ENCODE results near the gene ANKRD23. TPM values are rescaled to one million over a fixed set of nuclear protein-coding genes. Genes with fewer than 3 reads are reported as not detected.
A peak's percentile ranks its signal among the peaks of the same experiment; 100 is the strongest.

ANKRD23 gene
- total RNA-seq, 2 experiments from 2014 or later, result 3.3 to 4.2 TPM

DNA sequence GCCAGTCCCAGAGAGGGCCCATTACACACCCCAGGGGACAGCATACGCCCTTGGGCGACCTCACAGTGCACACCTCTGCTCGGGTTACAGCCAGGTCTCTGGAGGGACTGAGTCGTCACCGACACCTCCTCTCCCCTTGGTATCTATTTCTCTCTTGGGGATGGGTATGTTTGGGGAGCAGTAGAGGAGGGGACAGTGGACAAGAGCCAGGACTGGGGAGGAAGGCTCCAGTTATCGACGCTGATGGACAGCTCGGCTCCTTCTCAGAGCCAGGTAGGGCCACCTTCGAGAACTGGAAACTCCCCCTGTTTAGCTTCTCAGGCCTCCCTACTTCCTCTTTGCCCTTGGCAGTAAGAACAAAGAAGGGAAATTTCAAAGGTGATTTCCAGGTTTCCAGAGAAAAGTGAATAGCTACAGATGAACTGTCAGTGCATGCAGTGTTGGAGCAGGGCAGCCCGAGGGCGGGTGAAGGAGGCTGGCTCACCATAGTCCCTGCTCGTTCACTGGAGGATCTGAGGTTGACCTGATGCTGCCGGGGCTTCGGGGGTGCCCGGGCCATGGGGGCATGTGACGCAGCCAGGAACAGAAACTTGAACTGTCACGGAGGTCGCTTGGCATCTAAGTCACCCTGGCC is 30.5 kb upstream of the ANKRD23 start:
- Mint-ChIP-seq H3K4me1 (ENCODE audit: low read depth) (peaks cover 40% of the 10 kb centered on the region), H3K27me3 (ENCODE audit: low read depth) (peaks cover 6% of the 10 kb centered on the region), H3K36me3 (ENCODE audit: low read depth) (no peaks in the 10 kb centered on the region), H3K27ac (peak overlapping the region; percentile 38), H3K4me3 (no peak overlapping the region), H3K9me3 (no peaks in the 10 kb centered on the region)
- peak; percentile 43 for DNase-seq
- CTCF ChIA-PET, result interaction anchor here (0.6 to 2.1 kb wide), 5 partner anchors 16 to 82 kb away, joined by 3 to 11 read pairs (median 5); partner anchors contain the start of gene ANKRD39
- intact Hi-C loops (cut with micrococcal nuclease), result loop anchor here (2.0 kb wide), 1 partner anchor 38 kb away; no protein-coding TSS in a partner anchor

DNA sequence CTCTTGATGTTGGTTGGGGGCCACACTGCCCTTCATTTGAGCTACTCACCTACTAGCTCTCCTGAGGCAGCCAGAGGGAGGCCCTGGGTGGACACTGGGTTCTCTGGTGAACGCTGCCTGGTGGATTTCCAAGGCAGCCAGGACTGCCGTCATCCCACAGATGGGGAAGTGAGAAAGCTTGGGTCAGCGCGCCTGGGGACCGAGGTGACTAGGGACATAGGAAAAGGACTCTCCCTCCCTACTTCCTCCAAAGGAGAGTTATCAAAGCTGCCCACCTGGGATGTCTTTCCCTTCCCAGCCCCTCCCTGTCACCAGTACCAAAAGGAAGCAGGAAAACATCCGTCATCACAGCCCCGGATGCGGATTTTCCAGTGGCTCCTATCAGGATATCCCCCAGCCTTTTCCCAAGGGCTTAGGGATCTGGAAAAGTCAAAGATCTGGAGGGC is 29.9 kb upstream of the ANKRD23 start:
- Mint-ChIP-seq H3K4me1 (ENCODE audit: low read depth) (peaks cover 40% of the 10 kb centered on the region), H3K4me3 (no peak overlapping the region), H3K27me3 (ENCODE audit: low read depth) (peaks cover 6% of the 10 kb centered on the region), H3K9me3 (no peaks in the 10 kb centered on the region), H3K27ac (peak overlapping the region; percentile 38), H3K36me3 (ENCODE audit: low read depth) (no peaks in the 10 kb centered on the region)
- DNase-seq, result no peak
- intact Hi-C loops (cut with micrococcal nuclease), result loop anchor here (2.0 kb wide), 1 partner anchor 39 kb away; no protein-coding TSS in a partner anchor
- CTCF ChIA-PET, result interaction anchor here (0.6 to 1.7 kb wide), 4 partner anchors 16 to 83 kb away, joined by 3 to 6 read pairs (median 4); partner anchors contain the start of gene ANKRD39

DNA sequence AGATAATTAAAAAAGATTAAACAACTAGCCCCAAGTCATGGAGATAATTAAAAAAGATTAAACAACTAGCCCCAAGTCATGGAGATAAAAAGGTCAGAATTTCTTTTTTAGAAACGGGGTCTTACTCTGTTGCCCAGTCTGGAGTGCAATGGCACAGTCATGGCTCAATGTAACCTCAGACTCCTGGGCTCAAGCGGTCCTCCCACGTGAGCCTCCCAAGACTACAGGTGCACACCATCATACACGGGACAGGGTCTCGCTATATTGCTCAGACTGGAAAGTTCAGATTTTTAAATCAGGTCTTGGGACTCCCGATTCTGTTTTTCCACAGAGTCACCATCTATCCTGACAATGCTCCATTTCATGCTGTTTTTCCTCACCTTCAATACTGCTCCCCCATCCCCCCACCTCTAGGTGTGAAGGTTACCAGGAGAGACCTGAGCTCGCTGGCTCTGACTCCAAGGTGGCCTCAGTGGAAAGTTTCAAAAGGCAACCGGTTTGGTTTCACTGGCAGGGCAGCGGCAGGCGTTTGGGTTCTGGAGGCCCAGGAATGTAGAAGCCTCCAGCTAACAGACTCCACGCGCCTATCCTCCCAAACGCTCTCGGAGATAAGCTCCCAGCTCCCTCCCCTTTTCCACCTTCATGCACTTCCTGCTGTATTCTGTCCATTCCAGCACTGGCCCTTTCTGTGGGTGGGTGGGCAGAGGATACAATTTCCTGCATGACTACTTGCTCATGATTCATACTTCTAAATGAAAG is 28.9 kb upstream of the ANKRD23 start:
- H3K36me3 Mint-ChIP-seq (ENCODE audit: low read depth), result no peaks in the 10 kb centered on the region
- intact Hi-C loops (cut with micrococcal nuclease), result no loop called here
- H3K27me3 Mint-ChIP-seq (ENCODE audit: low read depth), result peaks cover 6% of the 10 kb centered on the region
- CTCF ChIA-PET, result interaction anchor here (0.6 to 1.1 kb wide), 4 partner anchors 10 to 110 kb away, joined by 3 read pairs; partner anchors contain the start of gene ANKRD39
- peaks cover 45% of the 10 kb centered on the region for H3K4me1 Mint-ChIP-seq (ENCODE audit: low read depth)
- H3K4me3 Mint-ChIP-seq, result no peak overlapping the region
- DNase-seq, result peak; percentile 22
- no peaks in the 10 kb centered on the region for H3K9me3 Mint-ChIP-seq
- no peak overlapping the region for H3K27ac Mint-ChIP-seq

DNA sequence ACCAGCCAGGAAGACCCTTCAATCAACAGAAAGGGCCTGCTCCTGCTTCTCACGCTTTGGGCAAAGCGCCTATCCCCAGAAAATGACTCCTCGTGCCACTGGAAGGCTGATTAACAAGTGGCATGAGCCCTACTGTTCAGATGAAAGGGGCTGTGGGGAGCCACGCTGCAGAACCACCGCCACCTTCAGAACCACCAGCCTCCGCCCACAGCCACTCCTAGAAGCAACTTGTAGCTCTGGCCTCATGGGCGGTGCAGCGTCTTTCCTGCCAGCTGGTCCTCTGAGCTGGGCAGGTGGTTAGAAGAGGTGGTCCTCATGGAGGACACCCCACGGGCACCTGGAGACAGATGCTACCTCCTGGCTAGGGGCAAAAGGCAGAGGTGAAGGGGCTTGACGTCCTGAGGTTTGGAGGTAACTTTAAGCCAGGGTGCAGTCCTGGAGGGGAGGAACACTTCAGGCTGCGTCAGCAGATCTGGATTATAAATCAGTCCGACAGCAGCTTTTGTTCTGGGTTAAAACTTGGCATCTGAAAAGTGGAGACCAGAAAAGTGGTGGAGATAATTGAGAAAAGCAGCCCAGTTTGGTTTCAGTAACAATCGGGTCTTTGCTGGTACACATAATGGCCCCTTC is 26.9 kb upstream of the ANKRD23 start:
- peak; percentile 47 for DNase-seq
- Mint-ChIP-seq H3K36me3 (ENCODE audit: low read depth) (peaks cover 4% of the 10 kb centered on the region), H3K9me3 (no peaks in the 10 kb centered on the region), H3K4me3 (peak overlapping the region; percentile 62), H3K4me1 (ENCODE audit: low read depth) (peaks cover 56% of the 10 kb centered on the region), H3K27ac (no peak overlapping the region), H3K27me3 (ENCODE audit: low read depth) (peaks cover 6% of the 10 kb centered on the region)
- CTCF ChIA-PET, result interaction anchor here (1.0 to 2.1 kb wide), 4 partner anchors 12 to 84 kb away, joined by 3 to 14 read pairs (median 6); partner anchors contain the start of gene ANKRD39
- intact Hi-C loops (cut with micrococcal nuclease), result no loop called here

DNA sequence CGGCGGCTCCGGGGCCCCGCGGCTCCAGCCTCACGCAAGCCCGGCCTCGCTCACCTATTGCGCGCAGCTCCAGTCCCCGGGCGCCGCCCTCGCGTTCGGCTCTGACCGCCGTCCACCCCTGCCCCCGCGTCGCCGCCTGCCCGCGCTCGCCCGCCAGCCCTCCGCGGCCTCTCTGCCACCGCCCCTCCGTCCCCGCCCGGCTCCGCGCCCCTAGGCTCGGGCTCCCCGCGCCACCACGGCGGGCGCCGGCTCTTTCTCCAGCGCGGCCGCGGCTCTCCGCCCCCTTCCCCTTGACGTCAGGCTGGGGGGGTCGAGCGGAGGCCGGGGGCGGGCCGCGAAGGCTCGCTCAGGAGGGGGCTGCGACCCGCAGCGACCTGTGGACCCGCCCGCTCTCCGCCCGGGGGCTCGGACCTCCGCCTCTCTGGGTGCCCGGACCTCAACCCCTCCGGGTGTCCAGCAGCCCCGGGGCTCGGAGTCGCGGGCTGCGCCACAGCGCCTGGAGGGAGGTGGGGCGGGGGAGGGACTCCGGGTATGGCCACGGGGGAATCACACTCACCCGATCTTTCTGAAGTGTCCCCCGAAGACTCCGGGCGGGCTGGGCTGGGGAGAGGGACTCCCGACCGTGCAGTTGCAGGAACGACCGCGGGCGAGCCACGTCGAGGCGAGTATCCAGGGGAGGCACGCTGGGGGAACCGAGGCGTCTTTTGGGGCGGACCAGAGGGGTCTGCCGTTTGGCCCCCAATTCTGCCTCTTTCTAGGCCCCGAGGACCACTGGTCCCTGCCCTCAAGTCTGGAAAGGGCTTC is 26.2 kb upstream of the ANKRD23 start, which contains the start of gene SEMA4C:
Gene SEMA4C (minus strand): TSS at position 259 of the 804 bp plus-strand sequence. CDS start 2,194 bp downstream, outside the sequence.
- peaks cover 50% of the 10 kb centered on the region for H3K4me1 Mint-ChIP-seq (ENCODE audit: low read depth)
- peak; percentile 31 for DNase-seq
- H3K4me3 Mint-ChIP-seq, result peak within 1 kb of the TSS; percentile 62
- H3K27ac Mint-ChIP-seq, result no peak within 1 kb of the TSS
- peaks cover 6% of the 10 kb centered on the region for H3K27me3 Mint-ChIP-seq (ENCODE audit: low read depth)
- CTCF ChIA-PET, result interaction anchor here (0.6 to 3.3 kb wide), 5 partner anchors 10 to 81 kb away, joined by 3 to 25 read pairs (median 8); partner anchors contain the start of gene ANKRD39
- peaks cover 4% of the 10 kb centered on the region for H3K36me3 Mint-ChIP-seq (ENCODE audit: low read depth)
- no peaks in the 10 kb centered on the region for H3K9me3 Mint-ChIP-seq
- intact Hi-C loops (cut with micrococcal nuclease), result no loop called here

DNA sequence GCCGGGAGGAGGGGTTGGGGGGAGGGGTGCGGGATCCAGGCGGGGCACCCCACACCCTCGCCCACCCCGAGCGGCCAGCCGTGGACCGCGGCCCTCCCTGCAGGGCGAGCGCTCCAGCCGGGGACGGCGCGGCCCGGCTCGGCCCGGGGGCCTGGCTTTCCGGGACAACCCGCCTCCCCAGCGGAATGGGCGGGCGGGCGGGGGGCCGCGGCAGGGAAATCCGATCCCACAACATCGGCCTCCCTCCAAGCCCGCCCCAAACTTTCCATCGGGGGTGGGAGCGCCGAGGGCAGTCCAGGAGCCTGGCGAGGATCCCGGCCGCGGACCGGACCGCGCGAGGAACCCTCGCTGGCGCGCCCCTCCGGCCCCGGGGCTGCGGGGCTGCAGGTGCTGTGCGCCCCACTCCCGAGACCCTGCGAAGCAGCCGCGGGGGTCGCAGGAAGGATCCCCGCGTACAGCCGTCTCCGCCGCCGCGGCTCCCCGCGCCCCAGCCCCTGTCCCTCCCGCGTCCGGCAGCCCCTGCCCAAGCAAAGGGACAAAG is 25.5 kb upstream of the ANKRD23 start:
- peak overlapping the region; percentile 56 for H3K4me3 Mint-ChIP-seq
- H3K27me3 Mint-ChIP-seq (ENCODE audit: low read depth), result peaks cover 6% of the 10 kb centered on the region
- intact Hi-C loops (cut with micrococcal nuclease), result no loop called here
- peaks cover 4% of the 10 kb centered on the region for H3K36me3 Mint-ChIP-seq (ENCODE audit: low read depth)
- CTCF ChIA-PET, result interaction anchor here (0.6 to 3.3 kb wide), 8 partner anchors 9 to 85 kb away, joined by 3 to 25 read pairs (median 4); partner anchors contain the start of gene ANKRD39
- DNase-seq, result peak; percentile 17
- peaks cover 44% of the 10 kb centered on the region for H3K4me1 Mint-ChIP-seq (ENCODE audit: low read depth)
- no peak overlapping the region for H3K27ac Mint-ChIP-seq
- no peaks in the 10 kb centered on the region for H3K9me3 Mint-ChIP-seq

DNA sequence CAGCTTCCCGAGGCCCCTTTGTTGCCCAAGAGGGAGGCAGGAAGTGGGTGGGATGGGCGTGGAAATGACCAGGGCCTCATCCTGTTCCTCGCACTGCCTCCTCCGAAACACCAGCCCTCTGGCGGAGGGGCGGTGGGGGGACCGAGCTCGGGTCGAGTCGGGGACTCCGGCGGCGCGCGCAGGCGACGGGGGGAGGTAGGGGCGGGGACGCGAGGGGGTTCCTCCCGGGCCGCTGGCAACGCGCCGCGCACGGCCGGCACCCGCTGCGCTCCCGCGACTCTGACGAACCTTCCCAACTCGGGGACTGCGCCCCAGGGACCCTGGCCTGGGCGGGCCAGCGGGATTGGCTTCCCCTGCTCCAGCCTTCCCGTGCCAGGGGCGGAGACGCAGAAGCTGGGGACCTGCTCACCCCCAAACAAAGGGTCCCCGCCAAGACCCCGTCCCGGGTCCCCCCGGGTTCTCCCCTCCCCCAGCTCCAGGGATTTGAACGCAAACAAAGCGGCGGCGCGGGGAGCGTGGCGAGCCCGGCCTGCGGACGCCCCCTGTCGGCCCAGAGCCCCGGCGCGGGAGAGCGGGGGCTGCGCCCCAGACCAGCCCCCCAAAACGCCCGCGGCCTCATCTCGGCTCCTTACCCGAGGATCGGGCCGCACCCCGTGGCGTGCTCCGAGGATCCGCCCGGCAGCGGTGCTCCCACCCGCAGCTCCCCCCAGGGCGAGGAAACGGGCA is 24.9 kb upstream of the ANKRD23 start:
- intact Hi-C loops (cut with micrococcal nuclease), result no loop called here
- Mint-ChIP-seq H3K36me3 (ENCODE audit: low read depth) (peaks cover 4% of the 10 kb centered on the region), H3K9me3 (no peaks in the 10 kb centered on the region), H3K4me1 (ENCODE audit: low read depth) (peaks cover 37% of the 10 kb centered on the region), H3K27me3 (ENCODE audit: low read depth) (peaks cover 6% of the 10 kb centered on the region), H3K27ac (peak overlapping the region; percentile 78), H3K4me3 (peak overlapping the region; percentile 77)
- CTCF ChIA-PET, result interaction anchor here (0.6 to 3.3 kb wide), 14 partner anchors 10 to 243 kb away, joined by 3 to 25 read pairs (median 3); partner anchors contain the start of gene ANKRD39
- peak; percentile 73 for DNase-seq

DNA sequence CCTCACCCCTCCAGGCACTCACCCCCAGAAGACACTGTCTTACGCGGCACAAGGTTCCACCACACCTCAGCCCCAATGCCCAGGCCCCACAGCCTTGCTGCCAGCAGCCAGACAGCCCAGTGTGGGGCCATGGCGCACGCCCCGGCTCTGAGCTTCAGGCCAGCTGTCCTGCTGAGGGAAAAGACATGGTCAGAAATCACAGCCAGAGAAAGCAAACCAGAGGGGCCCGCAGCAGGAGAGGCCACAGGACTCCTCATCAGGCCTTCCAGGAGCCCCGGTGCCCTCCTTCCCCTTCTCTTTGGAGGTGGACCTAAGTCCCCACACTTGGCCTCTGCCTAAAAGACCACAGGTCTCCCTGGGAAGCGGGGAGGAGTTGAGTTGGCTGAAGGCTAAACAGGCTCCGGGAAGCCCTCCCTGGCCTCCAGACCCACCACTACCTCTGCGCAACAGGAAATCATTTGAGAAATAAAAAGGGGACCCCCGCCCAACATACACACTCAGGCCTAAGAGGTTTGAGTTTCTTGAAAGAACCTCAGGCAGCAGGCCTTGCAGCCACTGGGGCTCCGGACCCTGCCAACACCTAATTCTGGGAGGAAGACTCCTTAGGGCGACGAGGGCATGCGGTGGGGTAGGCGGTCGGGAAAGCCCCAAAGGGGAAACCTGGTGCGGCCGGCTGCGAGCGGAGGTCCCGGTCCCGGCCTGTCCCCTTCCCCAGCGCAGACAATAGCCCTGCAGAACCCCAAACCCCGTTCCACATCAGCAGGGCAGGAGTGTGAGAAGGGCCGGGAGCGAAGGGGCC is 24.1 kb upstream of the ANKRD23 start:
- Mint-ChIP-seq H3K27me3 (ENCODE audit: low read depth) (peaks cover 6% of the 10 kb centered on the region), H3K9me3 (no peaks in the 10 kb centered on the region), H3K4me1 (ENCODE audit: low read depth) (peaks cover 30% of the 10 kb centered on the region), H3K27ac (peak overlapping the region; percentile 78), H3K4me3 (peak overlapping the region; percentile 77), H3K36me3 (ENCODE audit: low read depth) (peaks cover 8% of the 10 kb centered on the region)
- DNase-seq, result no peak
- CTCF ChIA-PET, result interaction anchor here (0.6 to 3.3 kb wide), 14 partner anchors 10 to 244 kb away, joined by 3 to 25 read pairs (median 3); partner anchors contain the start of gene ANKRD39
- intact Hi-C loops (cut with micrococcal nuclease), result loop anchor here (1.0 kb wide), 1 partner anchor 10 kb away; the partner anchor contains the start of gene ANKRD39

DNA sequence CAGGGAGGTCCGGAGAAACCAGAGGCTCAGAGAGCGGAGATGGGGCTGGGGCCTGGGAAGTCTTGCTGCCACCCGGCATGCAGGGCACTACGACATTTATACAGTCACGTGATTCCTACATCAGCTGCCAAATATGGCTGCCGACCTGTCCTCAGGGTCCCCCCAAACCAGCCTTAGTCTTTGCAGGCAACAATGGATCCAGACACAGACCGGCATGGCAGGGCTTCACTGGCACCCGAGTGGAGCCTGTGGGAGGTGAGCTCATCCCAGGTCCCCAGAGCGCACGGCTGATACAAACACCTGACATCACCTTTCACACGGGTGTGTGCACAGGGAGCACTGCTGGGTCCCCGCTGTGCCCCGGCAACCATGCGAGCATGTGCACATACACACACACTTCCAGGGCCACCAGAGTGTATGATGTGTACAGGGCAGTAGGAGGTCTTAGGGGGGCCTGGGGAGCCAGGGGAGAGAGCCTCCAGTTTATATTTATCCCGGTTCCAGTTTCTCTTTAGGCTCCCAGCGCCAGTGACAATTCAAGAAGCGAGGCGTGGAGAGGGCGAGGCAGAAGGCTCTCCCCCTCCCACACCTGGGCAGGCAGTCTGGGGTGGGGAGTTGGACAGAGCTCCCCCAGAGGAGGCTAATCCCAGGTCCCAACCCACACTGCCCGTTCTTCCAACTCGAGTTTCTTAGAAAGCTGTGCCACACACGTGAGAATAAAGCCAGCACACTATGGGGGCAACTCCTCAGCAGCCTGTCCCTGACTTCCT is 23.4 kb upstream of the ANKRD23 start:
- Mint-ChIP-seq H3K36me3 (ENCODE audit: low read depth) (peaks cover 8% of the 10 kb centered on the region), H3K4me3 (peak overlapping the region; percentile 77), H3K27me3 (ENCODE audit: low read depth) (peaks cover 6% of the 10 kb centered on the region), H3K9me3 (no peaks in the 10 kb centered on the region), H3K27ac (peak overlapping the region; percentile 78), H3K4me1 (ENCODE audit: low read depth) (peaks cover 22% of the 10 kb centered on the region)
- intact Hi-C loops (cut with micrococcal nuclease), result loop anchor here (1.0 kb wide), 1 partner anchor 9 kb away; the partner anchor contains the start of gene ANKRD39
- CTCF ChIA-PET, result interaction anchor here (0.8 to 3.3 kb wide), 4 partner anchors 9 to 94 kb away, joined by 3 to 25 read pairs (median 4); partner anchors contain the start of gene ANKRD39
- DNase-seq, result no peak
